IMR-90 (cell line): ENCODE data around the gene PPP1R12B. TPM values are rescaled to one million over a fixed set of nuclear protein-coding genes. Genes with fewer than 3 reads are reported as not detected.
"Not testable (repeated sequence)": the region's sequence is repeated elsewhere in the genome, so short reads cannot be mapped to it uniquely, and the experiment has no call there.

Experiments
- ATAC-seq: fragments of 200-7000 bp; cut with Tn5 transposase; 2 replicates; pipeline ENCODE4 v1.9.1; 2020; ENCODE audit warnings: low read depth, mild to moderate bottlenecking, moderate library complexity
- BruUV-seq: library from RNA; stranded (reverse); fragments of 400-500 nt; replicated peaks from 2 replicates; lab custom pipeline; 2021; lab: Mats Ljungman, UMichigan
- CTCF ChIA-PET: fragments of 300-600 bp; formaldehyde crosslinking; extraction: SDS; loops from one replicate; lab custom pipeline; 2021; ENCODE audit warnings: antibody characterized with exemption; lab: Yijun Ruan, JAX
- POLR2A ChIA-PET: fragments of 300-600 bp; sonication (Branson Sonifier 250); formaldehyde crosslinking; loops from one replicate; lab custom pipeline; 2022; ENCODE audit warnings: antibody characterized with exemption; ENCODE audit not compliant: unreplicated experiment; lab: Charles Lee
- DNase-seq: peaks from one replicate; pipeline ENCODE4 v3.0.0; 2013
- H2AFZ ChIP-seq: replicated peaks from 2 replicates; pipeline ENCODE3; 2013; ENCODE audit warnings: low read length, mild to moderate bottlenecking; ENCODE audit not compliant: poor library complexity
- H2AK5ac ChIP-seq: 2 replicates; pipeline ENCODE4 v1.6.1; 2013; ENCODE audit warnings: low read depth, low read length, inconsistent platforms
- H2AK9ac ChIP-seq: replicated peaks from 2 replicates; pipeline ENCODE3; 2013; ENCODE audit warnings: mild to moderate bottlenecking, low read depth, low read length, moderate library complexity; ENCODE audit not compliant: poor library complexity
- H2BK120ac ChIP-seq: 2 replicates; pipeline ENCODE4 v1.6.1; 2013; ENCODE audit warnings: low read depth, low read length, inconsistent platforms
- H2BK15ac ChIP-seq: 3 replicates; pipeline ENCODE4 v1.6.1; 2013; ENCODE audit warnings: low read depth, low read length, inconsistent platforms
- H2BK20ac ChIP-seq: 2 replicates; pipeline ENCODE4 v1.6.1; 2013; ENCODE audit warnings: low read depth, mild to moderate bottlenecking, inconsistent platforms, low read length, moderate library complexity
- H2BK5ac ChIP-seq: 2 replicates; pipeline ENCODE4 v1.6.1; 2013; ENCODE audit warnings: mild to moderate bottlenecking, low read depth, low read length, inconsistent platforms; ENCODE audit not compliant: poor library complexity, severe bottlenecking
- H3K14ac ChIP-seq: replicated peaks from 2 replicates; pipeline ENCODE4 v1.6.1; 2013; ENCODE audit warnings: low read depth, low read length, inconsistent platforms
- H3K18ac ChIP-seq: 2 replicates; pipeline ENCODE4 v1.6.1; 2013; ENCODE audit warnings: low read depth, low read length, control low read depth
- H3K23ac ChIP-seq: 2 replicates; pipeline ENCODE4 v1.6.1; 2013; ENCODE audit warnings: low read depth, low read length, inconsistent platforms
- H3K27ac ChIP-seq: 2 replicates; pipeline ENCODE4 v1.5.1; 2013; ENCODE audit warnings: mild to moderate bottlenecking, control low read depth, low read length; ENCODE audit not compliant: insufficient read depth
- H3K27me3 ChIP-seq: 2 replicates; pipeline ENCODE4 v1.6.1; 2013; ENCODE audit warnings: low read length; ENCODE audit not compliant: control insufficient read depth, insufficient read depth
- H3K36me3 ChIP-seq: 2 replicates; pipeline ENCODE4 v1.6.1; 2013; ENCODE audit warnings: low read length, mixed read lengths; ENCODE audit not compliant: control insufficient read depth, insufficient read depth
- H3K4ac ChIP-seq: 2 replicates; pipeline ENCODE4 v1.6.1; 2013; ENCODE audit warnings: low read depth, low read length, inconsistent platforms
- H3K4me1 ChIP-seq: 2 replicates; pipeline ENCODE4 v1.6.1; 2013; ENCODE audit warnings: low read length, mixed read lengths; ENCODE audit not compliant: control insufficient read depth, insufficient read depth
- H3K4me2 ChIP-seq: 2 replicates; pipeline ENCODE4 v1.6.1; 2013; ENCODE audit warnings: low read depth, mild to moderate bottlenecking, control low read depth, low read length, moderate library complexity
- H3K4me3 ChIP-seq: 2 replicates; pipeline ENCODE4 v1.5.1; 2013; ENCODE audit warnings: low read depth, mild to moderate bottlenecking, control low read depth, low read length, moderate library complexity; ENCODE audit not compliant: insufficient read depth
- H3K56ac ChIP-seq: 2 replicates; pipeline ENCODE4 v1.6.1; 2013; ENCODE audit warnings: low read length, inconsistent platforms; ENCODE audit not compliant: insufficient read depth; ENCODE audit errors: extremely low read depth
- H3K79me1 ChIP-seq, 2 experiments: 2 replicates each; pipeline ENCODE4 v1.6.1; 2013; ENCODE audit warnings: low read length in 2 of 2, inconsistent platforms in 1 of 2, low read depth in 1 of 2
- H3K9ac ChIP-seq: 2 replicates; pipeline ENCODE4 v1.6.1; 2013; ENCODE audit warnings: low read depth, low read length, control low read depth
- H3K9me1 ChIP-seq: 2 replicates; pipeline ENCODE4 v1.6.1; 2013; ENCODE audit warnings: low read length, inconsistent platforms; ENCODE audit not compliant: insufficient read depth
- H3K9me3 ChIP-seq: 2 replicates; pipeline ENCODE4 v1.6.1; 2013; ENCODE audit warnings: low read length; ENCODE audit not compliant: control insufficient read depth, insufficient read depth
- H4K20me1 ChIP-seq: 2 replicates; pipeline ENCODE4 v1.6.1; 2013; ENCODE audit warnings: low read length, inconsistent platforms; ENCODE audit not compliant: insufficient read depth
- H4K5ac ChIP-seq: 2 replicates; pipeline ENCODE4 v1.6.1; 2013; ENCODE audit warnings: mild to moderate bottlenecking, low read depth, low read length, control low read depth
- H4K8ac ChIP-seq, 2 experiments: 2 replicates each; pipeline ENCODE4 v1.6.1; 2013; ENCODE audit warnings: low read depth in 2 of 2, low read length in 2 of 2, control low read depth in 1 of 2, inconsistent platforms in 1 of 2
- H4K91ac ChIP-seq: 2 replicates; pipeline ENCODE4 v1.6.1; 2013; ENCODE audit warnings: low read depth, low read length, inconsistent platforms; ENCODE audit not compliant: insufficient read depth
- dilution Hi-C: fragments of 300-500 bp; cut with HindIII; formaldehyde crosslinking; loops from one replicate; pipeline ENCODE4 v1.14.3; 2018; ENCODE audit warnings: low sequenced_read_pairs; ENCODE audit not compliant: unreplicated experiment
- in situ Hi-C: fragments of 300-500 bp; cut with MboI; formaldehyde crosslinking; loops from 3 replicates; pipeline ENCODE4 v1.14.3; 2019; ENCODE audit warnings: low sequenced_read_pairs, inconsistent platforms, mixed read lengths
- intact Hi-C: fragments of 100-400 bp; cut with micrococcal nuclease; formaldehyde crosslinking; loops from 2 replicates; pipeline ENCODE4 v1.10.0; 2022
- polyA plus RNA-seq, 3 experiments: library from polyadenylated mRNA; depleted of rRNA; stranded (reverse); fragments of >200 nt; gene quantifications; 2 replicates each; pipeline ENCODE4 v1.2.3, GENCODE V29; 2012; ENCODE audit warnings: low replicate concordance in 1 of 3
- total RNA-seq: library from RNA; depleted of rRNA; stranded (reverse); fragments of >200 nt; gene quantifications from 2 replicates; pipeline ENCODE4 v1.2.3, GENCODE V29; 2012

Gene PPP1R12B
- total and polyA plus RNA-seq, 2 of the 4 experiments (the other 2 are of a cell fraction): 8.5 to 12.0 TPM

DNA sequence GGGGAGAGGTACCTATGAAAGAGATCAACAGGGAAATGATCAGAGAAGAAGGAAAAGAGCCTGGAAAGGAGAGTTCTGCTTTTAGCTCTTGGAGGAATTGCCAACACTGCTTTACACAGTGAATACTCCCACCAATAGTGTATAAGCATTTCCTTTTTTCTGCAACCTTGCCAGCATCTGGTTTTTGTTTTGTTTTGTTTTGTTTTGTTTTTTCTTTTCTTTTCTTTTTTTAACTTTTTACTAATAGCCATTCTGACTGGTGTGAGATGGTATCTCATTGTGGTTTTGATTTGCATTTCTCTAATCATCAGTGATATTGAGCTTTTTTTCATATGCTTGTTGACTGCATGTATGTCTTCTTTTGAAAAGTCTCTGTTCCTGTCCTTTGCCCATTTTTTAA lies 165.4 kb downstream of the PPP1R12B start:
- POLR2A ChIA-PET, CTCF ChIA-PET, BruUV-seq: not testable (repeated sequence)

More for the DNA sequence above, 165.4 kb downstream of the PPP1R12B start:
- H3K18ac ChIP-seq, H3K56ac ChIP-seq, H3K4me3 ChIP-seq, H4K8ac ChIP-seq, in situ Hi-C loops, H3K9me1 ChIP-seq, H2BK20ac ChIP-seq, H2AFZ ChIP-seq, H2AK5ac ChIP-seq, H3K9ac ChIP-seq, H4K5ac ChIP-seq, H3K4me2 ChIP-seq, H3K9me3 ChIP-seq, H2BK15ac ChIP-seq, H3K27me3 ChIP-seq, H4K91ac ChIP-seq, H3K36me3 ChIP-seq, dilution Hi-C loops, ATAC-seq, H3K23ac ChIP-seq, H3K4me1 ChIP-seq, H2BK5ac ChIP-seq, H3K79me1 ChIP-seq, DNase-seq, H2BK120ac ChIP-seq, H4K20me1 ChIP-seq, H2AK9ac ChIP-seq, H3K27ac ChIP-seq, intact Hi-C loops, H3K14ac ChIP-seq, H3K4ac ChIP-seq: not testable (repeated sequence)
